A549 (cell line): Measurements from ENCODE around the gene TAF6L. TPM values are rescaled to one million over a fixed set of nuclear protein-coding genes. Genes with fewer than 3 reads are reported as not detected.

ENCODE experiments used
- CBX8 ChIP-seq: fragments of 200-600 bp; sonication (generic); IDR thresholded peaks from 2 replicates; pipeline ENCODE4 v1.6.1; 2016
- CEBPB ChIP-seq, 2 experiments: fragments of >200 bp in 1 of 2; sonication (Bioruptor Twin) in 1 of 2; formaldehyde crosslinking in 1 of 2; IDR thresholded peaks; 2 replicates each; pipeline ENCODE4 v1.6.1; 2012 to 2016
- CHD4 ChIP-seq: fragments of 200-600 bp; sonication (generic); IDR thresholded peaks from 2 replicates; pipeline ENCODE4 v1.6.1; 2016; ENCODE audit warnings: antibody characterized with exemption, mild to moderate bottlenecking, borderline replicate concordance
- EHF ChIP-seq: fragments of 250-450 bp; sonication (Bioruptor Pico); IDR thresholded peaks from 2 replicates; pipeline ENCODE4 v1.5.0; 2020; ENCODE audit warnings: mild to moderate bottlenecking
- EHMT2 ChIP-seq: fragments of 200-600 bp; sonication (generic); IDR thresholded peaks from 2 replicates; pipeline ENCODE4 v1.6.1; 2016; ENCODE audit warnings: antibody characterized with exemption, low read depth, mild to moderate bottlenecking, moderate library complexity
- EP300 ChIP-seq, 2 experiments: fragments of >200 bp; sonication (Bioruptor Twin); formaldehyde crosslinking; IDR thresholded peaks; 2 replicates in 1 of 2; 3 replicates in 1 of 2; pipeline ENCODE4 v1.6.1; 2016 to 2017
- FOSL2 ChIP-seq, 2 experiments: fragments of 450-650 bp in 1 of 2; fragments of >200 bp in 1 of 2; sonication (Bioruptor Twin) in 1 of 2; formaldehyde crosslinking; IDR thresholded peaks; 2 replicates each; pipeline versions ENCODE4 v1.5.0 to v1.6.1; 2016 to 2020; ENCODE audit warnings: mild to moderate bottlenecking in 1 of 2, moderate library complexity in 1 of 2
- FOXS1 ChIP-seq: fragments of 250-450 bp; sonication (Bioruptor Pico); IDR thresholded peaks from 2 replicates; pipeline ENCODE4 v1.5.0; 2020; ENCODE audit warnings: mild to moderate bottlenecking, moderate library complexity
- GATA3 ChIP-seq: IDR thresholded peaks from 2 replicates; pipeline ENCODE4 v1.6.1; 2012; ENCODE audit warnings: borderline replicate concordance
- HDAC2 ChIP-seq: fragments of 200-600 bp; sonication (generic); IDR thresholded peaks from 2 replicates; pipeline ENCODE4 v1.6.1; 2016
- HEYL ChIP-seq: fragments of 250-450 bp; sonication (Bioruptor Pico); IDR thresholded peaks from 2 replicates; pipeline ENCODE4 v1.8.0; 2021; ENCODE audit warnings: mild to moderate bottlenecking, moderate library complexity
- HOXB13 ChIP-seq: fragments of 250-450 bp; sonication (Bioruptor Pico); IDR thresholded peaks from 2 replicates; pipeline ENCODE4 v1.5.0; 2020; ENCODE audit warnings: low read depth, mild to moderate bottlenecking, moderate library complexity
- JUN ChIP-seq, 2 experiments: fragments of >200 bp; sonication (Bioruptor Twin); formaldehyde crosslinking; IDR thresholded peaks; 2 replicates in 1 of 2; 3 replicates in 1 of 2; pipeline ENCODE4 v1.6.1; 2016 to 2017
- KDM5A ChIP-seq: fragments of 200-600 bp; sonication (generic); IDR thresholded peaks from 2 replicates; pipeline ENCODE4 v1.6.1; 2016; ENCODE audit warnings: antibody characterized with exemption, mild to moderate bottlenecking
- MAFK ChIP-seq: fragments of 450-650 bp; IDR thresholded peaks from 2 replicates; pipeline ENCODE4 v1.6.1; 2014; ENCODE audit not compliant: partially characterized antibody
- MAZ ChIP-seq: fragments of 150-350 bp; IDR thresholded peaks from 2 replicates; pipeline ENCODE4 v1.6.1; 2014; ENCODE audit warnings: antibody characterized with exemption, low read depth, low read length, borderline replicate concordance
- MYC ChIP-seq: IDR thresholded peaks from 2 replicates; pipeline ENCODE4 v1.6.1; 2012; ENCODE audit warnings: mild to moderate bottlenecking, inconsistent platforms, low read length, improper control_type of control experiment, borderline replicate concordance
- NFE2L2 ChIP-seq: fragments of 150-350 bp; conservative IDR thresholded peaks from 2 replicates; pipeline ENCODE4 v1.6.1; 2014; ENCODE audit warnings: low read length
- NPAS2 ChIP-seq: fragments of 250-450 bp; sonication (Bioruptor Pico); IDR thresholded peaks from 2 replicates; pipeline ENCODE4 v1.8.0; 2022; ENCODE audit warnings: mild to moderate bottlenecking, moderate library complexity, borderline replicate concordance
- POLR2A ChIP-seq: IDR thresholded peaks from 2 replicates; pipeline ENCODE4 v1.6.1; 2012; ENCODE audit warnings: mild to moderate bottlenecking, low read length
- POLR2AphosphoS2 ChIP-seq: conservative IDR thresholded peaks from 2 replicates; pipeline ENCODE4 v1.6.1; 2012; ENCODE audit warnings: low read length, improper control_type of control experiment, inconsistent platforms
- RARB ChIP-seq: fragments of 250-450 bp; sonication (Bioruptor Pico); IDR thresholded peaks from 2 replicates; pipeline ENCODE4 v1.8.0; 2021; ENCODE audit warnings: mild to moderate bottlenecking, moderate library complexity
- RCOR1 ChIP-seq: fragments of 150-350 bp; IDR thresholded peaks from 2 replicates; pipeline ENCODE4 v1.6.1; 2014; ENCODE audit warnings: antibody characterized with exemption, low read length, low read depth
- RFX5 ChIP-seq: fragments of 450-650 bp; IDR thresholded peaks from 2 replicates; pipeline ENCODE4 v1.7.1; 2014; ENCODE audit warnings: antibody characterized with exemption, mild to moderate bottlenecking, moderate library complexity
- SMC3 ChIP-seq: fragments of >200 bp; sonication (Bioruptor Twin); formaldehyde crosslinking; IDR thresholded peaks from 3 replicates; pipeline ENCODE4 v1.6.1; 2018; ENCODE audit warnings: inconsistent platforms
- SREBF2 ChIP-seq: fragments of 450-650 bp; IDR thresholded peaks from 2 replicates; pipeline ENCODE4 v1.6.1; 2014; ENCODE audit warnings: mild to moderate bottlenecking, moderate library complexity
- ZFP36 ChIP-seq: fragments of 450-650 bp; IDR thresholded peaks from 2 replicates; pipeline ENCODE4 v1.6.1; 2014; ENCODE audit warnings: borderline replicate concordance; ENCODE audit not compliant: partially characterized antibody
- ZSCAN20 ChIP-seq: fragments of 250-450 bp; sonication (Bioruptor Pico); IDR thresholded peaks from 2 replicates; pipeline ENCODE4 v1.8.0; 2022; ENCODE audit warnings: mild to moderate bottlenecking, moderate library complexity
- polyA plus RNA-seq, 4 experiments: library from polyadenylated mRNA; depleted of rRNA in 3 of 4; stranded (reverse); fragments of >200 nt; fragmentation: RNase III in 1 of 4; extraction: RNeasy Plus Mini Kit Qiagen cat#74134 plus additional on column Dnase treatment in 1 of 4; gene quantifications; 2 replicates in 3 of 4; 3 replicates in 1 of 4; pipeline ENCODE4 v1.2.3, GENCODE V29; 2011 to 2017
- TF ChIP-seq, protein P1 (sequence below): IDR thresholded peaks from 2 replicates; pipeline ENCODE4 v1.6.1; 2012; ENCODE audit warnings: low read depth, borderline replicate concordance
- TF ChIP-seq, protein P2 (sequence below): fragments of 200-600 bp; sonication (generic); IDR thresholded peaks from 2 replicates; pipeline ENCODE4 v1.6.1; 2016; ENCODE audit warnings: antibody characterized with exemption, mild to moderate bottlenecking, moderate library complexity
- TF ChIP-seq, protein P3 (sequence below): IDR thresholded peaks from 2 replicates; pipeline ENCODE4 v1.6.1; 2012
- TF ChIP-seq, protein P4 (sequence below): fragments of >200 bp; sonication (Bioruptor Twin); formaldehyde crosslinking; IDR thresholded peaks from 3 replicates; pipeline ENCODE4 v1.6.1; 2016
- TF ChIP-seq, protein P5 (sequence below): fragments of 250-450 bp; sonication (Bioruptor Pico); IDR thresholded peaks from 2 replicates; pipeline ENCODE4 v1.5.0; 2020; ENCODE audit warnings: low read depth, mild to moderate bottlenecking, moderate library complexity
- TF ChIP-seq, protein P6 (sequence below): IDR thresholded peaks from 2 replicates; pipeline ENCODE4 v1.6.1; 2012
- TF ChIP-seq, protein P7 (sequence below): fragments of 250-450 bp; sonication (Bioruptor Pico); IDR thresholded peaks from 2 replicates; pipeline ENCODE4 v1.5.0; 2021; ENCODE audit warnings: mild to moderate bottlenecking, moderate library complexity, borderline replicate concordance

Gene TAF6L
- polyA plus RNA-seq, 2 of the 4 experiments (the other 2 are of a cell fraction), result 14.0 to 22.7 TPM

DNA sequence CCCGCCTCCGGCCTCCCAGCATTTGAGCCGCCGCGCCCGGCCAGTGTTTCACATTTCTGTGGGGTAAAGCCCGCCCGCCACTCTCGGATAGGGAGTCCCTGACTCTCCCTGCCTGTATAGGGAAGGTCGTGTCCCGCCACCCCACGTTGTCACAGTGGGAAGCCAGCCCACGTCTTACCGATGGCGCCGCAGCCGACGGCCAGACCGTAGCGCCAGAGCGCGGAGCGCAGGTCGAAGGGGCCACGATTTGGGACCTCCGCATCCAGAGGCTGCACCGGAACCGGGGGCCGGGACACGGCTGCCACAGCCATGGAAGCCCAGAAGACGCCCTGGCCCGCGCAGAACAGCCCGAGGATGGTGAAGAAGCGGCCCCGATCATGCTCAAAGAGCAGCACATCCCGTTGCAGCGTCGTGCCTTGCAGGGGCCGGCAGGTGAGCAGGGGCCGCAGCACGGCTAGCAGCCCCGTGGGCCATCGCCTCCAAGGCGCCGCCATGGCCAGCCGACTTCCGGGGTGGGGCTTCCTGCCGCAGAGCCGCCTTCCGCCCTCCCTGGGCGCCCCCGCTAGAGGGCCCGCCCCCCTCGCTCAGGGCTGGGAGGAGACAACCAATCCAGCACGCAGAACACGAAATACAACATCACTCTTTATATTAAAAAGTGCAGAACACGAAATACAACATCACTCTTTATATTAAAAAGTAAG is 20.5 kb downstream of the TAF6L start, which contains the start of gene TMEM223 (continued):
- TF ChIP-seq NPAS2 (CRISPR knock-in tag) (no peak), RFX5 (no peak), KDM5A (peak; percentile 80), MAFK (no peak), MAZ (no peak), SMC3 (no peak), HEYL (CRISPR knock-in tag) (no peak), RARB (CRISPR knock-in tag) (no peak), MYC (no peak), FOXS1 (CRISPR knock-in tag) (no peak), CEBPB (IDR thresholded peaks at IDR 0.05) (no peak), POLR2AphosphoS2 (0 out of 2 replicates have a peak, but pooled peaks have one; percentile 92), ZSCAN20 (CRISPR knock-in tag) (no peak), EHMT2 (no peak), NFE2L2 (no peak), SREBF2 (no peak), EP300 (IDR thresholded peaks at IDR 0.05) (no peak), POLR2A (peak; percentile 97), JUN (IDR thresholded peaks at IDR 0.05) (peak; percentile 87 to 93), ZFP36 (no peak), EHF (CRISPR knock-in tag) (peak; percentile 4; the same call in 1 of the 2 replicates), CBX8 (no peak), CHD4 (no peak), HDAC2 (no peak), GATA3 (no peak), RCOR1 (no peak), FOSL2 (IDR thresholded peaks at IDR 0.05) (no peak), FOSL2 (CRISPR knock-in tag; IDR thresholded peaks at IDR 0.05) (no peak), HOXB13 (CRISPR knock-in tag) (no peak)
- TF ChIP-seq, protein P1, sequence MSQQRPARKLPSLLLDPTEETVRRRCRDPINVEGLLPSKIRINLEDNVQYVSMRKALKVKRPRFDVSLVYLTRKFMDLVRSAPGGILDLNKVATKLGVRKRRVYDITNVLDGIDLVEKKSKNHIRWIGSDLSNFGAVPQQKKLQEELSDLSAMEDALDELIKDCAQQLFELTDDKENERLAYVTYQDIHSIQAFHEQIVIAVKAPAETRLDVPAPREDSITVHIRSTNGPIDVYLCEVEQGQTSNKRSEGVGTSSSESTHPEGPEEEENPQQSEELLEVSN, result peak; percentile 48; the same call in 1 of the 2 replicates
- TF ChIP-seq, protein P2, sequence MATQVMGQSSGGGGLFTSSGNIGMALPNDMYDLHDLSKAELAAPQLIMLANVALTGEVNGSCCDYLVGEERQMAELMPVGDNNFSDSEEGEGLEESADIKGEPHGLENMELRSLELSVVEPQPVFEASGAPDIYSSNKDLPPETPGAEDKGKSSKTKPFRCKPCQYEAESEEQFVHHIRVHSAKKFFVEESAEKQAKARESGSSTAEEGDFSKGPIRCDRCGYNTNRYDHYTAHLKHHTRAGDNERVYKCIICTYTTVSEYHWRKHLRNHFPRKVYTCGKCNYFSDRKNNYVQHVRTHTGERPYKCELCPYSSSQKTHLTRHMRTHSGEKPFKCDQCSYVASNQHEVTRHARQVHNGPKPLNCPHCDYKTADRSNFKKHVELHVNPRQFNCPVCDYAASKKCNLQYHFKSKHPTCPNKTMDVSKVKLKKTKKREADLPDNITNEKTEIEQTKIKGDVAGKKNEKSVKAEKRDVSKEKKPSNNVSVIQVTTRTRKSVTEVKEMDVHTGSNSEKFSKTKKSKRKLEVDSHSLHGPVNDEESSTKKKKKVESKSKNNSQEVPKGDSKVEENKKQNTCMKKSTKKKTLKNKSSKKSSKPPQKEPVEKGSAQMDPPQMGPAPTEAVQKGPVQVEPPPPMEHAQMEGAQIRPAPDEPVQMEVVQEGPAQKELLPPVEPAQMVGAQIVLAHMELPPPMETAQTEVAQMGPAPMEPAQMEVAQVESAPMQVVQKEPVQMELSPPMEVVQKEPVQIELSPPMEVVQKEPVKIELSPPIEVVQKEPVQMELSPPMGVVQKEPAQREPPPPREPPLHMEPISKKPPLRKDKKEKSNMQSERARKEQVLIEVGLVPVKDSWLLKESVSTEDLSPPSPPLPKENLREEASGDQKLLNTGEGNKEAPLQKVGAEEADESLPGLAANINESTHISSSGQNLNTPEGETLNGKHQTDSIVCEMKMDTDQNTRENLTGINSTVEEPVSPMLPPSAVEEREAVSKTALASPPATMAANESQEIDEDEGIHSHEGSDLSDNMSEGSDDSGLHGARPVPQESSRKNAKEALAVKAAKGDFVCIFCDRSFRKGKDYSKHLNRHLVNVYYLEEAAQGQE, result no peak; the same call in 1 of the 2 replicates
- TF ChIP-seq, protein P3, sequence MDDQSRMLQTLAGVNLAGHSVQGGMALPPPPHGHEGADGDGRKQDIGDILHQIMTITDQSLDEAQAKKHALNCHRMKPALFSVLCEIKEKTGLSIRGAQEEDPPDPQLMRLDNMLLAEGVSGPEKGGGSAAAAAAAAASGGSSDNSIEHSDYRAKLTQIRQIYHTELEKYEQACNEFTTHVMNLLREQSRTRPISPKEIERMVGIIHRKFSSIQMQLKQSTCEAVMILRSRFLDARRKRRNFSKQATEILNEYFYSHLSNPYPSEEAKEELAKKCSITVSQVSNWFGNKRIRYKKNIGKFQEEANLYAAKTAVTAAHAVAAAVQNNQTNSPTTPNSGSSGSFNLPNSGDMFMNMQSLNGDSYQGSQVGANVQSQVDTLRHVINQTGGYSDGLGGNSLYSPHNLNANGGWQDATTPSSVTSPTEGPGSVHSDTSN, result no peak; the same call in 1 of the 2 replicates
- TF ChIP-seq, protein P4, sequence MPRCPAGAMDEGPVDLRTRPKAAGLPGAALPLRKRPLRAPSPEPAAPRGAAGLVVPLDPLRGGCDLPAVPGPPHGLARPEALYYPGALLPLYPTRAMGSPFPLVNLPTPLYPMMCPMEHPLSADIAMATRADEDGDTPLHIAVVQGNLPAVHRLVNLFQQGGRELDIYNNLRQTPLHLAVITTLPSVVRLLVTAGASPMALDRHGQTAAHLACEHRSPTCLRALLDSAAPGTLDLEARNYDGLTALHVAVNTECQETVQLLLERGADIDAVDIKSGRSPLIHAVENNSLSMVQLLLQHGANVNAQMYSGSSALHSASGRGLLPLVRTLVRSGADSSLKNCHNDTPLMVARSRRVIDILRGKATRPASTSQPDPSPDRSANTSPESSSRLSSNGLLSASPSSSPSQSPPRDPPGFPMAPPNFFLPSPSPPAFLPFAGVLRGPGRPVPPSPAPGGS, result peak; percentile 90
- TF ChIP-seq, protein P5, sequence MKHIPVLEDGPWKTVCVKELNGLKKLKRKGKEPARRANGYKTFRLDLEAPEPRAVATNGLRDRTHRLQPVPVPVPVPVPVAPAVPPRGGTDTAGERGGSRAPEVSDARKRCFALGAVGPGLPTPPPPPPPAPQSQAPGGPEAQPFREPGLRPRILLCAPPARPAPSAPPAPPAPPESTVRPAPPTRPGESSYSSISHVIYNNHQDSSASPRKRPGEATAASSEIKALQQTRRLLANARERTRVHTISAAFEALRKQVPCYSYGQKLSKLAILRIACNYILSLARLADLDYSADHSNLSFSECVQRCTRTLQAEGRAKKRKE (CRISPR knock-in tag), result no peak
- TF ChIP-seq, protein P6, sequence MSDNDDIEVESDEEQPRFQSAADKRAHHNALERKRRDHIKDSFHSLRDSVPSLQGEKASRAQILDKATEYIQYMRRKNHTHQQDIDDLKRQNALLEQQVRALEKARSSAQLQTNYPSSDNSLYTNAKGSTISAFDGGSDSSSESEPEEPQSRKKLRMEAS, result peak; percentile 73
- TF ChIP-seq, protein P7, sequence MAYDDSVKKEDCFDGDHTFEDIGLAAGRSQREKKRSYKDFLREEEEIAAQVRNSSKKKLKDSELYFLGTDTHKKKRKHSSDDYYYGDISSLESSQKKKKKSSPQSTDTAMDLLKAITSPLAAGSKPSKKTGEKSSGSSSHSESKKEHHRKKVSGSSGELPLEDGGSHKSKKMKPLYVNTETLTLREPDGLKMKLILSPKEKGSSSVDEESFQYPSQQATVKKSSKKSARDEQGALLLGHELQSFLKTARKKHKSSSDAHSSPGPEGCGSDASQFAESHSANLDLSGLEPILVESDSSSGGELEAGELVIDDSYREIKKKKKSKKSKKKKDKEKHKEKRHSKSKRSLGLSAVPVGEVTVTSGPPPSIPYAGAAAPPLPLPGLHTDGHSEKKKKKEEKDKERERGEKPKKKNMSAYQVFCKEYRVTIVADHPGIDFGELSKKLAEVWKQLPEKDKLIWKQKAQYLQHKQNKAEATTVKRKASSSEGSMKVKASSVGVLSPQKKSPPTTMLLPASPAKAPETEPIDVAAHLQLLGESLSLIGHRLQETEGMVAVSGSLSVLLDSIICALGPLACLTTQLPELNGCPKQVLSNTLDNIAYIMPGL, result no peak
